ENCODE measurements around the gene DDX39B.
"Not testable (repeated sequence)": the region's sequence is repeated elsewhere in the genome, so short reads cannot be mapped to it uniquely, and the experiment has no call there.

Gene DDX39B

GRCh38 chr6:31525553-31525931, 16.3 kb downstream of the DDX39B start:
- H3K4me3 ChIP-seq (ENCODE audit: severe bottlenecking) = no peak overlapping the region
- DNase-seq (ENCODE audit: low spot score) (no peak), ATAC-seq (ENCODE audit: low read depth) (no peak)
- H3K27me3 ChIP-seq (ENCODE audit: insufficient read depth, poor library complexity, severe bottlenecking) = no peaks in the 10 kb centered on the region
- no peak overlapping the region for H3K27ac ChIP-seq (ENCODE audit: poor library complexity, severe bottlenecking)
- no peaks in the 10 kb centered on the region for H3K4me1 ChIP-seq (ENCODE audit: insufficient read depth, poor library complexity, severe bottlenecking)
- peaks cover 7% of the 10 kb centered on the region for H3K36me3 ChIP-seq (ENCODE audit: low read depth)
- no peaks in the 10 kb centered on the region for H3K9me3 ChIP-seq (ENCODE audit: severe bottlenecking)
- TF ChIP-seq CTCF (IDR thresholded peaks at IDR 0.05; ENCODE audit: poor library complexity, severe bottlenecking) = no peak

GRCh38 chr6:31521835-31522234, 20.0 kb downstream of the DDX39B start:
- no peak overlapping the region for H3K4me3 ChIP-seq (ENCODE audit: severe bottlenecking)
- no peaks in the 10 kb centered on the region for H3K9me3 ChIP-seq (ENCODE audit: severe bottlenecking)
- no peak for TF ChIP-seq CTCF (IDR thresholded peaks at IDR 0.05; ENCODE audit: poor library complexity, severe bottlenecking)
- no peak for DNase-seq (ENCODE audit: low spot score)
- H3K27ac ChIP-seq (ENCODE audit: poor library complexity, severe bottlenecking) = no peak overlapping the region
- no peaks in the 10 kb centered on the region for H3K4me1 ChIP-seq (ENCODE audit: insufficient read depth, poor library complexity, severe bottlenecking)
- ATAC-seq (ENCODE audit: low read depth) = no peak
- no peaks in the 10 kb centered on the region for H3K36me3 ChIP-seq (ENCODE audit: low read depth)
- no peaks in the 10 kb centered on the region for H3K27me3 ChIP-seq (ENCODE audit: insufficient read depth, poor library complexity, severe bottlenecking)

DNA sequence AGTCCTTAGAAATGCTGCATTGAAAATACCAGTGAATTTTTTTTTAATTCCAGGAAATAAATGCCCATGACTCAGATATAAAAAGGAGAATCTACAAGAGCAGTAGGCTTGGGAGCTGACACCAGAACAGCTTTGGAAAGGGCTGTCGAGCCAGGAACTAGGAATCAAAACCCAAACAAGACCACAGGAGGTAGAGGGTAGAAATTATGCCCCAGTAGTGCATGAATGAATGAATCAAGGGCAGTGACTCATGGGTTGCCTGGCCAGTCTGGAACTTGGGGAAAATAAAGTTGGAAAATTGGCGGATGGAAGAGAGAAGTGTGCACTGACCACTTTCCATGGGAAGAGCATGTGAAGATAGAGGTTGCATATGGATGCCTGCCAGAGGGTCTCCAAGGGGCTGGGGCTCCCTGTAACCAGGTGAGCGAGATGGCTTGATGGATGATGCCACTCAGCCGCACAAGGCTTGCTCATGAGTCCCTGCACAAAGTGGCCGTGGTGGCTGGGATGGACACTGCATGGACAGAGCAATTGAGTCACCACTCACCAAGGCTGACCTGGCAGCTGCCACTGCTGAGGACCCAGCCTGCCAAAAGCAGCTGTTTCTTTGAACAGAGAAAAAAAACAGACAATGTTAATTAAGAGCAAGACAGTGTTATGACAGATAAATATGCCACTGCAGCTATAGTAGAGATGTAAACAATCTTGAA, 28.2 kb downstream of the DDX39B start:
- H3K27ac ChIP-seq (ENCODE audit: poor library complexity, severe bottlenecking) = no peak overlapping the region
- no peaks in the 10 kb centered on the region for H3K27me3 ChIP-seq (ENCODE audit: insufficient read depth, poor library complexity, severe bottlenecking)
- H3K36me3 ChIP-seq (ENCODE audit: low read depth) = peaks cover 14% of the 10 kb centered on the region
- no peak overlapping the region for H3K4me3 ChIP-seq (ENCODE audit: severe bottlenecking)
- H3K4me1 ChIP-seq (ENCODE audit: insufficient read depth, poor library complexity, severe bottlenecking) = no peaks in the 10 kb centered on the region
- TF ChIP-seq CTCF (IDR thresholded peaks at IDR 0.05; ENCODE audit: poor library complexity, severe bottlenecking) = no peak
- H3K9me3 ChIP-seq (ENCODE audit: severe bottlenecking) = peaks cover 4% of the 10 kb centered on the region
- ATAC-seq (ENCODE audit: low read depth) = no peak
- no peak for DNase-seq (ENCODE audit: low spot score)

- H3K4me1 ChIP-seq (ENCODE audit: insufficient read depth, poor library complexity, severe bottlenecking) = no peaks in the 10 kb centered on the region
- ATAC-seq (ENCODE audit: low read depth) (no peak), DNase-seq (ENCODE audit: low spot score) (no peak)
- no peaks in the 10 kb centered on the region for H3K27me3 ChIP-seq (ENCODE audit: insufficient read depth, poor library complexity, severe bottlenecking)
- H3K27ac ChIP-seq (ENCODE audit: poor library complexity, severe bottlenecking) = no peak overlapping the region
- H3K4me3 ChIP-seq (ENCODE audit: severe bottlenecking) = no peak overlapping the region
- TF ChIP-seq CTCF (IDR thresholded peaks at IDR 0.05; ENCODE audit: poor library complexity, severe bottlenecking) = no peak
- H3K36me3 ChIP-seq (ENCODE audit: low read depth) = peaks cover 14% of the 10 kb centered on the region
- peaks cover 4% of the 10 kb centered on the region for H3K9me3 ChIP-seq (ENCODE audit: severe bottlenecking)
Observed at GRCh38 chr6:31510007-31510406, 31.8 kb downstream of the DDX39B start.

- not testable (repeated sequence) for H3K9me3 ChIP-seq (ENCODE audit: severe bottlenecking); H3K4me3 ChIP-seq (ENCODE audit: severe bottlenecking); DNase-seq (ENCODE audit: low spot score); H3K4me1 ChIP-seq (ENCODE audit: insufficient read depth, poor library complexity, severe bottlenecking); H3K27ac ChIP-seq (ENCODE audit: poor library complexity, severe bottlenecking); H3K27me3 ChIP-seq (ENCODE audit: insufficient read depth, poor library complexity, severe bottlenecking); ATAC-seq (ENCODE audit: low read depth)
- peaks cover 14% of the 10 kb centered on the region for H3K36me3 ChIP-seq (ENCODE audit: low read depth)
Observed at GRCh38 chr6:31509036-31509435, 32.8 kb downstream of the DDX39B start.

Measured in RWPE2 (cell line).